Right lobe of liver (tissue), 6 donors: Measurements from ENCODE around the gene GPR183. TPM values are rescaled to one million over a fixed set of nuclear protein-coding genes. Genes with fewer than 3 reads are reported as not detected.
A peak's percentile ranks its signal among the peaks of the same experiment; 100 is the strongest.

Experiments
- ATAC-seq, 4 donors: fragments of 200-7000 bp; cut with Tn5 transposase; one replicate each; pipeline ENCODE4 v1.9.1; 2020; ENCODE audit warnings: mild to moderate bottlenecking in 4 of 4, moderate library complexity in 4 of 4
- DNase-seq, 3 donors: peaks; one replicate each; pipeline ENCODE4 v3.0.0-alpha.2; 2020
- H3K27ac ChIP-seq, 3 donors: fragments of 200-600 bp; one replicate each; pipeline ENCODE4 v1.8.0; 2022
- H3K27me3 ChIP-seq, 2 donors: fragments of 200-600 bp; one replicate each; pipeline ENCODE4 v1.8.0; 2022
- H3K36me3 ChIP-seq, 4 donors: fragments of 200-600 bp; sonication (generic) in 1 of 4; one replicate each; pipeline versions ENCODE4 v1.5.1 to v1.8.0; 2017 to 2022; ENCODE audit warnings: control low read depth in 1 of 4
- H3K4me1 ChIP-seq, 4 donors: fragments of 200-600 bp; sonication (generic) in 1 of 4; one replicate each; pipeline versions ENCODE4 v1.5.1 to v1.8.0; 2017 to 2022; ENCODE audit warnings: control low read depth in 1 of 4
- H3K4me3 ChIP-seq, 3 donors: fragments of 200-600 bp; one replicate each; pipeline ENCODE4 v1.8.0; 2022
- H3K9me3 ChIP-seq, 4 donors: fragments of 200-600 bp; sonication (generic) in 1 of 4; one replicate each; pipeline versions ENCODE4 v1.5.1 to v1.8.0; 2017 to 2022; ENCODE audit warnings: control low read depth in 1 of 4
- POLR2A ChIP-seq: fragments of 450-650 bp; IDR thresholded peaks from one replicate; pipeline ENCODE4 v1.6.1; 2017; ENCODE audit warnings: antibody characterized with exemption, mild to moderate bottlenecking
- WGBS: methylation state at CpG from one replicate; pipeline ENCODE4 v1.1.6; 2018; ENCODE audit warnings: low coverage, low lambda C conversion rate; ENCODE audit not compliant: insufficient coverage; ENCODE audit errors: missing lambda C conversion rate; 5-methylcytosine and 5-hydroxymethylcytosine counted together
- intact Hi-C, 2 donors: fragments of 100-400 bp; cut with DNase I; formaldehyde crosslinking; loops; one replicate each; pipeline versions ENCODE4 v1.11.2 to v1.14.1; 2022
- total RNA-seq, 6 experiments: library from RNA; depleted of rRNA in 2 of 6; stranded (reverse); fragments of >200 nt in 2 of 6; fragmentation: NEBNext Ultra II Directional in 3 of 6; extraction: Animal tissue kit (Norgen Biotek cat#: 25700) in 3 of 6; gene quantifications; one replicate each; pipeline versions ENCODE4 v1.1.0 to v1.2.4, GENCODE V29; 2016 to 2023
- TF ChIP-seq, protein P1 (sequence below), 4 donors: fragments of 200-600 bp in 3 of 4; fragments of 450-650 bp in 1 of 4; IDR thresholded peaks; one replicate each; pipeline versions ENCODE4 v1.5.1 to v1.8.0; 2016 to 2022; ENCODE audit warnings: antibody characterized with exemption in 4 of 4, mild to moderate bottlenecking in 2 of 4
- donor health status: DM: no; HTN: yes; CAD: no.
- donor health status: DM: no; HTN: no; CAD: no.
- donor health status: DM: no; HTN: no; CAD: no.
- donor health status: DM: no; HTN: yes; CAD: no.
- donor health status: DM: no; HTN: yes; CAD: no.

The GPR183 gene
- total RNA-seq, 6 experiments from 2014 or later = 0.26 to 3.2 (median 1.0) TPM

DNA sequence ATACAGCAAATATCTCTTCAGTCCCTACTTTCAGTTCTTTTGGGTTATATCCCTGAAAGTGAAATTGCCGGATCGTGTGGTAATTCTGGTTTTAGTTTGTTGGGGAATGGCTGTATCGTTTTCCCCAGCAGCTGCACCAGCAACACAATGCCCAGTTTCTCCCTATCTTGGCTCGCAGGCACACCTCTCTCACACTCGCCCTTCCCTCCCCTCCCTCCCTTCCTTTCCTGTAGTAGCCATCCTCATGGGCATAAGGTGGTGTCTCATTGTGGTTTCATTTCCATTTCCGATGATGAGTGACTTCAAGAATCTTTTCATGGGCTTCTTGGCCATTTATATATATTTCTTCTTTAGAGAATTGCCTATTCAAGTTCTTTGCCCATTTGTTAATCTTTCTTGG, 40.4 kb downstream of the GPR183 start:
- DNase-seq (no peak), ATAC-seq (no peak)
- Histone ChIP-seq H3K27me3 (no peaks in the 10 kb centered on the region), H3K9me3 (no peaks in the 10 kb centered on the region), H3K4me3 (no peak overlapping the region), H3K27ac (no peak overlapping the region), H3K36me3 (no peaks in the 10 kb centered on the region), H3K4me1 (peaks cover 0 to 4% (median 0%) of the 10 kb centered on the region in 4 donors)
- intact Hi-C loops = loop anchor here (5.0 kb wide), 3 partner anchors 90 to 170 kb away; no protein-coding TSS in a partner anchor
- TF ChIP-seq, protein P1, sequence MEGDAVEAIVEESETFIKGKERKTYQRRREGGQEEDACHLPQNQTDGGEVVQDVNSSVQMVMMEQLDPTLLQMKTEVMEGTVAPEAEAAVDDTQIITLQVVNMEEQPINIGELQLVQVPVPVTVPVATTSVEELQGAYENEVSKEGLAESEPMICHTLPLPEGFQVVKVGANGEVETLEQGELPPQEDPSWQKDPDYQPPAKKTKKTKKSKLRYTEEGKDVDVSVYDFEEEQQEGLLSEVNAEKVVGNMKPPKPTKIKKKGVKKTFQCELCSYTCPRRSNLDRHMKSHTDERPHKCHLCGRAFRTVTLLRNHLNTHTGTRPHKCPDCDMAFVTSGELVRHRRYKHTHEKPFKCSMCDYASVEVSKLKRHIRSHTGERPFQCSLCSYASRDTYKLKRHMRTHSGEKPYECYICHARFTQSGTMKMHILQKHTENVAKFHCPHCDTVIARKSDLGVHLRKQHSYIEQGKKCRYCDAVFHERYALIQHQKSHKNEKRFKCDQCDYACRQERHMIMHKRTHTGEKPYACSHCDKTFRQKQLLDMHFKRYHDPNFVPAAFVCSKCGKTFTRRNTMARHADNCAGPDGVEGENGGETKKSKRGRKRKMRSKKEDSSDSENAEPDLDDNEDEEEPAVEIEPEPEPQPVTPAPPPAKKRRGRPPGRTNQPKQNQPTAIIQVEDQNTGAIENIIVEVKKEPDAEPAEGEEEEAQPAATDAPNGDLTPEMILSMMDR (IDR thresholded peaks at IDR 0.05) = no peak
- TF ChIP-seq POLR2A = no peak
- WGBS = 70% methylated on average over 6 of the region's 6 CpGs

DNA sequence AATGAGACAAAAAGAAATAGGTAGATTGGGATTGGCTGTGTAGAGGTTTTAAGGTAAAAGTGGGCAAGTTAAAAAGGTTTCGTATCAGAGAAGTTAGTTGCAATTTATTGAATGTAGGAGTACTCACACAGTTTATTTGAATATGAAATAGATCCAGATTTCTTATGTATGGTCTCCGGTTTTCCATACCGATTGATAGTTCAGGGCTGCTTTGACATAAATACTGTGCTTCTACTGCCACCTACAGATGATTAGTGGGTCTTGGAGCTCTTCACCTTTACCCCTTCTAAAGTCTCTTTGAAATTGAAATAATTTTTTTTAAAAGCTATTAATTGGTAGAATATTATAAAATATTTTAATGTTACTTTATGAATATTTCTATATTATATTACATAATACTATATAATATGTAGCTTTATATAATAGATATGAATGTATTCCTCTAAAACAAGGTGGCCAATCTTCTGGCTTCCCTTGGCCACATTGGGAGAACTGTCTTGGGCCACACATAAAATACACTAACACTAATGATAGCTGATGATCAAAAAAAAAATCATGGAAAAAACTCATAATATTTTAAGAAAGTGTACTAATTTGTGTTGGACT, 41.3 kb downstream of the GPR183 start:
- no peak for DNase-seq
- 13% methylated on average over 3 of the region's 3 CpGs for WGBS

DNA sequence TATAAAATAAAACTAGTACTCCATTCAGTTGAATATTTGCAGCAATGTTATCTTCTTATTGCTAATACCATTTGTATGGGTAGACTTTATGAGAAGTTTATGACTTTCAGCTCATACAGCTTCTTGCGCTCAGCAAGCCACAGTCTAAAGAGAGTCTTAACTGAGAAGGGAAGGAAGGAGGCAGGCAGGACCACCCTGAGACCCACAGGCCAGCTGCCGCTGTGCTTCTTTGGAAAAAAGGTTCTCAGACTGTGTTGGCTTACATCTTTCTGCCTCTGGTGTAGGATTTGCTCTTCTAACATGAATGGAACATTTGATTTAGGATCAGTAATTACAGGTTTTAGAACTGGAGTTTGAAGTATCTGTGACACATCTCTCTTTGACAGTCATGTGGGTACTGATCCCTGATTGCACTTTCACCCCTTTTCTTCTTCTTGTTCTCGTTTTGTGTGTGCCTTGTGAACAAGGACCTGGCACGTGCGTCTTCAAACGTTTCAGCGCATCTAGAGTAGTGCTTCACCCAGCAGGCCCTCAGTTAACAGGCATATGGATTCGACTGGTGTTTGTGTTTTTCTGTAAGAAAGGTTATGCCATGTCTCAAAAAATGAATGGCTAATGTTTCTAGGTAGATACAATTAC, 41.9 kb downstream of the GPR183 start:
- H3K27ac ChIP-seq = no peak overlapping the region
- H3K9me3 ChIP-seq = no peaks in the 10 kb centered on the region
- no peak for DNase-seq
- H3K27me3 ChIP-seq = no peaks in the 10 kb centered on the region
- TF ChIP-seq, protein P1 (IDR thresholded peaks at IDR 0.05) = no peak
- TF ChIP-seq POLR2A = no peak
- no peaks in the 10 kb centered on the region for H3K36me3 ChIP-seq
- 73% methylated on average over 8 of the region's 8 CpGs for WGBS
- no peak for ATAC-seq
- no peak overlapping the region for H3K4me3 ChIP-seq
- intact Hi-C loops = loop anchor here (5.0 kb wide), 3 partner anchors 88 to 172 kb away; no protein-coding TSS in a partner anchor
- peaks cover 0 to 10% (median 2%) of the 10 kb centered on the region in 4 donors for H3K4me1 ChIP-seq

More for the DNA sequence above, 41.3 kb downstream of the GPR183 start:
- Histone ChIP-seq H3K36me3 (no peaks in the 10 kb centered on the region), H3K4me1 (peaks cover 0 to 7% (median 2%) of the 10 kb centered on the region in 4 donors), H3K4me3 (no peak overlapping the region), H3K9me3 (no peaks in the 10 kb centered on the region), H3K27me3 (no peaks in the 10 kb centered on the region), H3K27ac (no peak overlapping the region)
- TF ChIP-seq POLR2A = no peak
- TF ChIP-seq, protein P1 (IDR thresholded peaks at IDR 0.05) = peak; percentile 59 to 77 (median 73)
- intact Hi-C loops = loop anchor here (5.0 kb wide), 3 partner anchors 89 to 171 kb away; no protein-coding TSS in a partner anchor
- peak; percentile 72 to 78 (median 74) for ATAC-seq

DNA sequence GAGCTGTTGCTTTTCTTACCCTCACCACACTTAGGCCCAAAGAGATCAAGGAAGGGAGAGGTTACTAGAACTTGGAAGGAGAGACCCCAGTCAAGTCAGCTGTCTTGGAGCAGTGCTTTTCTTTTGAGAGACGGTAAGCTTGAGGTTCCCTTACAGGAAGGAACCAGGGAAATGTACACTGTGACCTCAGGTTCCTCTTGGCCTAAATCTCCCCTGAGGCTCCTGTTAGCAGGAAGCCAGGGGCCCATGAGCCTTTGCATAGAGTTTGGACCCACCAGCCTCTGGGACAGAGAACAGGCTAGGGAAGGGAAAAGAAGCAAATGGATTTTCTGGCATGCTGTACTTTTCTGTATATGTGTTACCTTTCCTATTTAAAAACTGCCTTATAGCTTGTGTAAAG, 43.1 kb downstream of the GPR183 start:
- ATAC-seq (peak; percentile 34 to 69 (median 48)), DNase-seq (no peak)
- H3K4me1 ChIP-seq = peaks cover 0 to 10% (median 0%) of the 10 kb centered on the region in 4 donors
- H3K4me3 ChIP-seq = no peak overlapping the region
- no peaks in the 10 kb centered on the region for H3K27me3 ChIP-seq
- H3K9me3 ChIP-seq = no peaks in the 10 kb centered on the region
- TF ChIP-seq POLR2A = no peak
- TF ChIP-seq, protein P1 (IDR thresholded peaks at IDR 0.05) = no peak
- no peak overlapping the region for H3K27ac ChIP-seq
- WGBS = no CpG with 5 or more reads among the region's 1 CpG
- H3K36me3 ChIP-seq = no peaks in the 10 kb centered on the region
- intact Hi-C loops = loop anchor here in 1 of 2 donors (5.0 kb wide), 1 partner anchor 87 kb away; no protein-coding TSS in a partner anchor
